ENCODE measurements around the gene ANXA1. TPM values are rescaled to one million over a fixed set of nuclear protein-coding genes. Genes with fewer than 3 reads are reported as not detected.
"Not testable (repeated sequence)": the region's sequence is repeated elsewhere in the genome, so short reads cannot be mapped to it uniquely, and the experiment has no call there.

Gene ANXA1
- polyA plus RNA-seq (2013, experiment 1 of 2), result 43.8 TPM
- polyA plus RNA-seq (2013, experiment 2 of 2), result 48.2 TPM

GRCh38 chr9:73151653-73152542, at the start of gene ANXA1:
Gene ANXA1 (plus strand): TSS chr9:73151865. CDS start chr9:73158536, 6,671 bp downstream.
- Histone ChIP-seq H3K23ac (ENCODE audit: low read length) (no peak within 1 kb of the TSS), H3K79me2 (ENCODE audit: control insufficient read depth, insufficient read depth, low read length) (no peaks in the 10 kb centered on the region), H3K4me2 (ENCODE audit: low read length) (no peak within 1 kb of the TSS), H2BK120ac (ENCODE audit: low read depth, low read length) (no peak within 1 kb of the TSS), H3K27ac (ENCODE audit: low read depth, low read length) (no peak within 1 kb of the TSS), H3K4me3 (ENCODE audit: low read length) (no peak within 1 kb of the TSS), H3K9ac (ENCODE audit: low read length) (peak within 1 kb of the TSS; percentile 43), H3K4me1 (ENCODE audit: control insufficient read depth, low read depth, low read length) (no peaks in the 10 kb centered on the region), H4K5ac (ENCODE audit: low read length) (no peak within 1 kb of the TSS), H2BK15ac (replicated peaks; ENCODE audit: low read depth) (no peak within 1 kb of the TSS), H2BK5ac (ENCODE audit: low read length) (no peak within 1 kb of the TSS), H3K27me3 (ENCODE audit: insufficient read depth, low read length, poor library complexity) (no peaks in the 10 kb centered on the region), H3K18ac (ENCODE audit: low read length) (peak within 1 kb of the TSS; percentile 75), H3K36me3 (ENCODE audit: control insufficient read depth, insufficient read depth, low read length) (no peaks in the 10 kb centered on the region), H3K4ac (ENCODE audit: low read depth, low read length) (no peak within 1 kb of the TSS), H4K8ac (ENCODE audit: low read depth, low read length) (no peak within 1 kb of the TSS), H3K56ac (ENCODE audit: low read length) (peak within 1 kb of the TSS; percentile 20), H3K79me1 (ENCODE audit: low read length) (no peaks in the 10 kb centered on the region), H2AK5ac (ENCODE audit: low read length) (no peak within 1 kb of the TSS)
- WGBS (ENCODE audit: extremely low coverage, insufficient coverage, low lambda C conversion rate), result no CpG with 5 or more reads among the region's 2 CpGs
- DNase-seq, result peak; percentile 62

- no peak overlapping the region for H4K5ac ChIP-seq (ENCODE audit: low read length)
- H3K79me2 ChIP-seq (ENCODE audit: control insufficient read depth, insufficient read depth, low read length), result no peaks in the 10 kb centered on the region
- peak; percentile 22 for DNase-seq
- no peak overlapping the region for H3K9ac ChIP-seq (ENCODE audit: low read length)
- no peak overlapping the region for H3K4me2 ChIP-seq (ENCODE audit: low read length)
- H2BK5ac ChIP-seq (ENCODE audit: low read length), result no peak overlapping the region
- no peak overlapping the region for H3K18ac ChIP-seq (ENCODE audit: low read length)
- no CpG with 5 or more reads among the region's 4 CpGs for WGBS (ENCODE audit: extremely low coverage, insufficient coverage, low lambda C conversion rate)
- no peak overlapping the region for H3K27ac ChIP-seq (ENCODE audit: low read depth, low read length)
- no peak overlapping the region for H3K4me3 ChIP-seq (ENCODE audit: low read length)
- no peaks in the 10 kb centered on the region for H3K4me1 ChIP-seq (ENCODE audit: control insufficient read depth, low read depth, low read length)
- H3K79me1 ChIP-seq (ENCODE audit: low read length), result no peaks in the 10 kb centered on the region
- no peak overlapping the region for H2AK5ac ChIP-seq (ENCODE audit: low read length)
- H2BK15ac ChIP-seq (replicated peaks; ENCODE audit: low read depth), result no peak overlapping the region
- no peak overlapping the region for H4K8ac ChIP-seq (ENCODE audit: low read depth, low read length)
- no peaks in the 10 kb centered on the region for H3K27me3 ChIP-seq (ENCODE audit: insufficient read depth, low read length, poor library complexity)
- no peak overlapping the region for H3K56ac ChIP-seq (ENCODE audit: low read length)
- no peak overlapping the region for H3K23ac ChIP-seq (ENCODE audit: low read length)
- no peaks in the 10 kb centered on the region for H3K36me3 ChIP-seq (ENCODE audit: control insufficient read depth, insufficient read depth, low read length)
- no peak overlapping the region for H3K4ac ChIP-seq (ENCODE audit: low read depth, low read length)
- no peak overlapping the region for H2BK120ac ChIP-seq (ENCODE audit: low read depth, low read length)
These were observed 47.3 kb upstream of the ANXA1 start for GRCh38 chr9:73104342-73104741.

- no peak overlapping the region for H3K4me2 ChIP-seq (ENCODE audit: low read length)
- DNase-seq, result no peak
- WGBS (ENCODE audit: extremely low coverage, insufficient coverage, low lambda C conversion rate), result no CpG with 5 or more reads among the region's 3 CpGs
- H3K18ac ChIP-seq (ENCODE audit: low read length), result no peak overlapping the region
- H2BK120ac ChIP-seq (ENCODE audit: low read depth, low read length), result no peak overlapping the region
- no peak overlapping the region for H3K9ac ChIP-seq (ENCODE audit: low read length)
- no peaks in the 10 kb centered on the region for H3K27me3 ChIP-seq (ENCODE audit: insufficient read depth, low read length, poor library complexity)
- no peak overlapping the region for H3K56ac ChIP-seq (ENCODE audit: low read length)
- H3K4ac ChIP-seq (ENCODE audit: low read depth, low read length), result no peak overlapping the region
- H3K4me3 ChIP-seq (ENCODE audit: low read length), result no peak overlapping the region
- H3K27ac ChIP-seq (ENCODE audit: low read depth, low read length), result no peak overlapping the region
- no peak overlapping the region for H4K5ac ChIP-seq (ENCODE audit: low read length)
- H3K36me3 ChIP-seq (ENCODE audit: control insufficient read depth, insufficient read depth, low read length), result no peaks in the 10 kb centered on the region
- no peaks in the 10 kb centered on the region for H3K4me1 ChIP-seq (ENCODE audit: control insufficient read depth, low read depth, low read length)
- H4K8ac ChIP-seq (ENCODE audit: low read depth, low read length), result no peak overlapping the region
- no peak overlapping the region for H2BK15ac ChIP-seq (replicated peaks; ENCODE audit: low read depth)
- H3K79me1 ChIP-seq (ENCODE audit: low read length), result no peaks in the 10 kb centered on the region
- H3K23ac ChIP-seq (ENCODE audit: low read length), result no peak overlapping the region
- no peak overlapping the region for H2AK5ac ChIP-seq (ENCODE audit: low read length)
- H3K79me2 ChIP-seq (ENCODE audit: control insufficient read depth, insufficient read depth, low read length), result no peaks in the 10 kb centered on the region
- no peak overlapping the region for H2BK5ac ChIP-seq (ENCODE audit: low read length)
These were observed 46.7 kb upstream of the ANXA1 start for GRCh38 chr9:73104921-73105320.

GRCh38 chr9:73107489-73108069, 44.1 kb upstream of the ANXA1 start:
- H3K79me1 ChIP-seq (ENCODE audit: low read length); H3K23ac ChIP-seq (ENCODE audit: low read length); H3K27me3 ChIP-seq (ENCODE audit: insufficient read depth, low read length, poor library complexity); H2AK5ac ChIP-seq (ENCODE audit: low read length); H3K27ac ChIP-seq (ENCODE audit: low read depth, low read length); H3K4ac ChIP-seq (ENCODE audit: low read depth, low read length); H2BK15ac ChIP-seq (replicated peaks; ENCODE audit: low read depth); H3K36me3 ChIP-seq (ENCODE audit: control insufficient read depth, insufficient read depth, low read length); H3K9ac ChIP-seq (ENCODE audit: low read length); H3K4me1 ChIP-seq (ENCODE audit: control insufficient read depth, low read depth, low read length); H2BK120ac ChIP-seq (ENCODE audit: low read depth, low read length); H3K79me2 ChIP-seq (ENCODE audit: control insufficient read depth, insufficient read depth, low read length); H4K5ac ChIP-seq (ENCODE audit: low read length); H2BK5ac ChIP-seq (ENCODE audit: low read length); H3K4me3 ChIP-seq (ENCODE audit: low read length); H3K18ac ChIP-seq (ENCODE audit: low read length); H4K8ac ChIP-seq (ENCODE audit: low read depth, low read length); H3K56ac ChIP-seq (ENCODE audit: low read length); H3K4me2 ChIP-seq (ENCODE audit: low read length): not testable (repeated sequence)
- DNase-seq, result peak; percentile 71
- no CpG with 5 or more reads among the region's 5 CpGs for WGBS (ENCODE audit: extremely low coverage, insufficient coverage, low lambda C conversion rate)

GRCh38 chr9:73114058-73114457, 37.6 kb upstream of the ANXA1 start:
- Histone ChIP-seq H3K4me3 (ENCODE audit: low read length) (no peak overlapping the region), H3K9ac (ENCODE audit: low read length) (no peak overlapping the region), H3K23ac (ENCODE audit: low read length) (no peak overlapping the region)

More at GRCh38 chr9:73114058-73114457, 37.6 kb upstream of the ANXA1 start:
- Histone ChIP-seq H3K79me2 (ENCODE audit: control insufficient read depth, insufficient read depth, low read length) (no peaks in the 10 kb centered on the region), H2BK15ac (replicated peaks; ENCODE audit: low read depth) (no peak overlapping the region), H3K27ac (ENCODE audit: low read depth, low read length) (no peak overlapping the region), H2AK5ac (ENCODE audit: low read length) (no peak overlapping the region), H3K4ac (ENCODE audit: low read depth, low read length) (no peak overlapping the region), H4K8ac (ENCODE audit: low read depth, low read length) (no peak overlapping the region), H3K56ac (ENCODE audit: low read length) (no peak overlapping the region), H3K79me1 (ENCODE audit: low read length) (no peaks in the 10 kb centered on the region), H2BK120ac (ENCODE audit: low read depth, low read length) (no peak overlapping the region), H3K4me2 (ENCODE audit: low read length) (no peak overlapping the region), H3K4me1 (ENCODE audit: control insufficient read depth, low read depth, low read length) (no peaks in the 10 kb centered on the region), H2BK5ac (ENCODE audit: low read length) (no peak overlapping the region), H3K27me3 (ENCODE audit: insufficient read depth, low read length, poor library complexity) (no peaks in the 10 kb centered on the region), H4K5ac (ENCODE audit: low read length) (no peak overlapping the region), H3K18ac (ENCODE audit: low read length) (no peak overlapping the region), H3K36me3 (ENCODE audit: control insufficient read depth, insufficient read depth, low read length) (no peaks in the 10 kb centered on the region)
- DNase-seq, result no peak
